Neural cell (in vitro differentiated cells): ENCODE data around the gene FOXK1. TPM values are rescaled to one million over a fixed set of nuclear protein-coding genes. Genes with fewer than 3 reads are reported as not detected.

Experiments
- H2AFZ ChIP-seq: fragments of 200-600, 300-800 bp; sonication (generic), shearing (Covaris generic); 2 replicates; pipeline ENCODE4 v1.6.0; 2014; ENCODE audit warnings: low read depth, mild to moderate bottlenecking, antibody characterized with exemption, low read length, moderate library complexity
- H3F3A ChIP-seq: fragments of 200-600 bp; shearing (Covaris generic); 2 replicates; pipeline ENCODE4 v1.6.1; 2016; ENCODE audit warnings: mild to moderate bottlenecking, moderate library complexity, mixed read lengths, antibody characterized with exemption, low read length; ENCODE audit not compliant: insufficient read depth, poor library complexity, severe bottlenecking
- H3K27ac ChIP-seq: fragments of 200-600, 300-800 bp; sonication (generic), shearing (Covaris generic); 2 replicates; pipeline ENCODE4 v1.5.1; 2014; ENCODE audit warnings: mild to moderate bottlenecking, low read length, moderate library complexity
- H3K27me3 ChIP-seq: fragments of 300-800, 200-600 bp; sonication (generic), shearing (Covaris generic); 2 replicates; pipeline ENCODE4 v1.6.0; 2014; ENCODE audit warnings: mild to moderate bottlenecking, low read depth, low read length, moderate library complexity; ENCODE audit not compliant: insufficient read depth
- H3K36me3 ChIP-seq: fragments of 300-800, 200-600 bp; sonication (generic), shearing (Covaris generic); 2 replicates; pipeline ENCODE4 v1.5.1; 2014; ENCODE audit warnings: mild to moderate bottlenecking, antibody characterized with exemption, low read length, moderate library complexity; ENCODE audit not compliant: insufficient read depth
- H3K4me2 ChIP-seq: fragments of 300-800, 200-600 bp; sonication (generic), shearing (Covaris generic); 2 replicates; pipeline ENCODE4 v1.6.0; 2014; ENCODE audit warnings: mild to moderate bottlenecking, low read length
- H3K4me3 ChIP-seq: fragments of 300-800, 200-600 bp; sonication (generic), shearing (Covaris generic); 2 replicates; pipeline ENCODE4 v1.5.1; 2014; ENCODE audit warnings: mild to moderate bottlenecking, low read length, moderate library complexity
- H3K79me2 ChIP-seq: fragments of 200-600 bp; shearing (Covaris generic); replicated peaks from 2 replicates; pipeline ENCODE4 v1.6.0; 2014; ENCODE audit warnings: mild to moderate bottlenecking, low read length, moderate library complexity; ENCODE audit not compliant: insufficient read depth
- H3K9ac ChIP-seq: fragments of 300-800, 200-600 bp; sonication (generic), shearing (Covaris generic); 2 replicates; pipeline ENCODE4 v1.6.1; 2016; ENCODE audit warnings: mild to moderate bottlenecking, low read length, mixed read lengths
- H3K9me2 ChIP-seq: fragments of 200-600 bp; shearing (Covaris generic); 2 replicates; pipeline ENCODE4 v1.6.1; 2016; ENCODE audit warnings: mild to moderate bottlenecking, low read length, mixed read lengths; ENCODE audit not compliant: insufficient read depth
- H3K9me3 ChIP-seq: fragments of 200-600, 300-800 bp; sonication (generic), shearing (Covaris generic); 2 replicates; pipeline ENCODE4 v1.6.1; 2016; ENCODE audit warnings: mild to moderate bottlenecking, mixed run types, low read length, moderate library complexity, mixed read lengths
- H4K20me1 ChIP-seq: fragments of 200-600 bp; shearing (Covaris generic); 2 replicates; pipeline ENCODE4 v1.6.1; 2016; ENCODE audit warnings: mild to moderate bottlenecking, mixed run types; ENCODE audit not compliant: insufficient read depth
- EP300 ChIP-seq: fragments of 450-650 bp; conservative IDR thresholded peaks from 2 replicates; pipeline ENCODE4 v1.6.1; 2014; ENCODE audit warnings: antibody characterized with exemption, mild to moderate bottlenecking, moderate library complexity; ENCODE audit not compliant: poor library complexity, severe bottlenecking
- EZH2 ChIP-seq: fragments of 200-600, 300-800 bp; shearing (Covaris generic), sonication (generic); IDR thresholded peaks from 2 replicates; pipeline ENCODE4 v1.6.1; 2014; ENCODE audit warnings: antibody characterized with exemption, low read length, borderline replicate concordance, mild to moderate bottlenecking; ENCODE audit not compliant: insufficient read depth, poor library complexity, severe bottlenecking
- MXI1 ChIP-seq: fragments of 450-650 bp; conservative IDR thresholded peaks from 2 replicates; pipeline ENCODE4 v1.6.1; 2014; ENCODE audit warnings: antibody characterized with exemption, mild to moderate bottlenecking; ENCODE audit not compliant: poor library complexity, severe bottlenecking
- POLR2AphosphoS5 ChIP-seq: IDR thresholded peaks from 2 replicates; pipeline ENCODE4 v1.6.1; 2012
- RAD21 ChIP-seq: fragments of 450-650 bp; conservative IDR thresholded peaks from 2 replicates; pipeline ENCODE4 v1.6.1; 2014; ENCODE audit warnings: antibody characterized with exemption, mild to moderate bottlenecking, moderate library complexity
- SMC3 ChIP-seq: fragments of 450-650 bp; conservative IDR thresholded peaks from 2 replicates; pipeline ENCODE4 v1.6.1; 2014; ENCODE audit warnings: antibody characterized with exemption, mild to moderate bottlenecking, moderate library complexity; ENCODE audit not compliant: poor library complexity
- TAF1 ChIP-seq: IDR thresholded peaks from 2 replicates; pipeline ENCODE4 v1.6.1; 2012; ENCODE audit warnings: low read depth
- polyA plus RNA-seq: library from polyadenylated mRNA; depleted of rRNA; stranded (reverse); fragments of >200 nt; gene quantifications from 2 replicates; pipeline ENCODE4 v1.2.3, GENCODE V29; 2014
- TF ChIP-seq, protein P1 (sequence below): IDR thresholded peaks from 2 replicates; pipeline ENCODE4 v1.6.1; 2012; ENCODE audit warnings: borderline replicate concordance
- TF ChIP-seq, protein P2 (sequence below): fragments of 450-650 bp; IDR thresholded peaks from 2 replicates; pipeline ENCODE4 v1.5.1; 2014; ENCODE audit warnings: antibody characterized with exemption, mild to moderate bottlenecking, moderate library complexity; ENCODE audit not compliant: poor library complexity, severe bottlenecking

FOXK1 gene
- polyA plus RNA-seq, 1 donor from 2014 or later = 7.4 TPM

DNA sequence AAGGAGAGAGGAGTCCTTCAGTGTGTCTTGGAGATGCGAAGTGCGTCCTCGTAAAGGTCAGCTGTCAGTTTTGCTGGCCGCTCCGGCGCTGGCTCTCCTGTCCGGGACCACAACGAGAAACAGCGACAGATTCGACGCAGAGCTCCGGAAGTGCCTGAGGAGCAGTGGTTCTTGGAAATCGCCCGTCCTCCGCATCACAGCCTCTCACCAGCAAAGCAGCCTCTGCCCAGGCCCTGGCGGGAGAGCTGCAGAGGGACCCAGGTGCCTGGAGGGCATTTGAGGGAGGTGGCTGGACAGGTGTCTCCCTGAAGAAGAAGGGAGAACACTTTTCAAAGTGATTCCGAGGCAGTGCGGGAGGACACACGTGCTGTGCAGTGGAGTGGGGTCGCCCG is 81.7 kb downstream of the FOXK1 start:
- TF ChIP-seq TAF1 (no peak), SMC3 (no peak), EP300 (no peak), EZH2 (no peak), MXI1 (no peak), POLR2AphosphoS5 (no peak), RAD21 (no peak)
- TF ChIP-seq, protein P1, sequence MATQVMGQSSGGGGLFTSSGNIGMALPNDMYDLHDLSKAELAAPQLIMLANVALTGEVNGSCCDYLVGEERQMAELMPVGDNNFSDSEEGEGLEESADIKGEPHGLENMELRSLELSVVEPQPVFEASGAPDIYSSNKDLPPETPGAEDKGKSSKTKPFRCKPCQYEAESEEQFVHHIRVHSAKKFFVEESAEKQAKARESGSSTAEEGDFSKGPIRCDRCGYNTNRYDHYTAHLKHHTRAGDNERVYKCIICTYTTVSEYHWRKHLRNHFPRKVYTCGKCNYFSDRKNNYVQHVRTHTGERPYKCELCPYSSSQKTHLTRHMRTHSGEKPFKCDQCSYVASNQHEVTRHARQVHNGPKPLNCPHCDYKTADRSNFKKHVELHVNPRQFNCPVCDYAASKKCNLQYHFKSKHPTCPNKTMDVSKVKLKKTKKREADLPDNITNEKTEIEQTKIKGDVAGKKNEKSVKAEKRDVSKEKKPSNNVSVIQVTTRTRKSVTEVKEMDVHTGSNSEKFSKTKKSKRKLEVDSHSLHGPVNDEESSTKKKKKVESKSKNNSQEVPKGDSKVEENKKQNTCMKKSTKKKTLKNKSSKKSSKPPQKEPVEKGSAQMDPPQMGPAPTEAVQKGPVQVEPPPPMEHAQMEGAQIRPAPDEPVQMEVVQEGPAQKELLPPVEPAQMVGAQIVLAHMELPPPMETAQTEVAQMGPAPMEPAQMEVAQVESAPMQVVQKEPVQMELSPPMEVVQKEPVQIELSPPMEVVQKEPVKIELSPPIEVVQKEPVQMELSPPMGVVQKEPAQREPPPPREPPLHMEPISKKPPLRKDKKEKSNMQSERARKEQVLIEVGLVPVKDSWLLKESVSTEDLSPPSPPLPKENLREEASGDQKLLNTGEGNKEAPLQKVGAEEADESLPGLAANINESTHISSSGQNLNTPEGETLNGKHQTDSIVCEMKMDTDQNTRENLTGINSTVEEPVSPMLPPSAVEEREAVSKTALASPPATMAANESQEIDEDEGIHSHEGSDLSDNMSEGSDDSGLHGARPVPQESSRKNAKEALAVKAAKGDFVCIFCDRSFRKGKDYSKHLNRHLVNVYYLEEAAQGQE = no peak
- TF ChIP-seq, protein P2, sequence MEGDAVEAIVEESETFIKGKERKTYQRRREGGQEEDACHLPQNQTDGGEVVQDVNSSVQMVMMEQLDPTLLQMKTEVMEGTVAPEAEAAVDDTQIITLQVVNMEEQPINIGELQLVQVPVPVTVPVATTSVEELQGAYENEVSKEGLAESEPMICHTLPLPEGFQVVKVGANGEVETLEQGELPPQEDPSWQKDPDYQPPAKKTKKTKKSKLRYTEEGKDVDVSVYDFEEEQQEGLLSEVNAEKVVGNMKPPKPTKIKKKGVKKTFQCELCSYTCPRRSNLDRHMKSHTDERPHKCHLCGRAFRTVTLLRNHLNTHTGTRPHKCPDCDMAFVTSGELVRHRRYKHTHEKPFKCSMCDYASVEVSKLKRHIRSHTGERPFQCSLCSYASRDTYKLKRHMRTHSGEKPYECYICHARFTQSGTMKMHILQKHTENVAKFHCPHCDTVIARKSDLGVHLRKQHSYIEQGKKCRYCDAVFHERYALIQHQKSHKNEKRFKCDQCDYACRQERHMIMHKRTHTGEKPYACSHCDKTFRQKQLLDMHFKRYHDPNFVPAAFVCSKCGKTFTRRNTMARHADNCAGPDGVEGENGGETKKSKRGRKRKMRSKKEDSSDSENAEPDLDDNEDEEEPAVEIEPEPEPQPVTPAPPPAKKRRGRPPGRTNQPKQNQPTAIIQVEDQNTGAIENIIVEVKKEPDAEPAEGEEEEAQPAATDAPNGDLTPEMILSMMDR = no peak
- Histone ChIP-seq H3K79me2 (no peaks in the 10 kb centered on the region), H3F3A (no peaks in the 10 kb centered on the region), H3K9me2 (no peaks in the 10 kb centered on the region), H3K4me2 (no peak overlapping the region), H2AFZ (no peak overlapping the region), H3K36me3 (no peaks in the 10 kb centered on the region), H3K9me3 (no peaks in the 10 kb centered on the region), H3K4me3 (no peak overlapping the region), H3K27me3 (no peaks in the 10 kb centered on the region), H3K9ac (no peak overlapping the region), H3K27ac (no peak overlapping the region), H4K20me1 (no peaks in the 10 kb centered on the region)

DNA sequence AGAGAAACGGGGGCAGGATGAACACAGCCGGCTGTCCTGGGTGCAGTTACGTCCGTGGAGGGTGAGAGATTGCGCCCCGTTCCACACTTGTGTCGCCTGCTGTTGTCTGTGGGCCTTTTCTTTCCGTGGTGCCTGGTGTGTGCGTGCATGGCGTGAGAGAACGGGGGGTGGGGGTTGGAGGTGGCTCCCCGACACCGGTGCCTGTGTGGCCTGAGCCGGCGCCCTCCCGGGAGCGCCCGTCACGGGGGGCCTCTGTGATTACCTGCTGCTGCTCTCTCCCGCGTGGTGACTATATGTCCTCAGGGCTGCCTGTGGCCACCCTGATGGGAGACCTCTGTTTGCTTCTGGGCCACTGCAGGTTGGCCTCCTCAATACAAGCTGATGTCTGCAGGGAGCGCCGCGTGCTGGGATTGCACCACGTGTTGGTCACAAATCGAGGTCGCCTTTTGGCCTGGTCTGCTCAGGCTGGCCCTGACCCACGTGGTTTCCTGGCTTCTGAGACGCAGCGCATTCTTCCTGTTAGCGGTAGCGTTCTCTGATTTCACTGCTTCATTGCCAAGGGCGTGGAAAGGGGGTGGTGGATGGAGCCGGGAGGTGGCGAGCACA is 82.4 kb downstream of the FOXK1 start:
- Histone ChIP-seq H3K4me2 (no peak overlapping the region), H3F3A (no peaks in the 10 kb centered on the region), H3K27me3 (no peaks in the 10 kb centered on the region), H2AFZ (no peak overlapping the region), H3K9ac (no peak overlapping the region), H3K9me2 (no peaks in the 10 kb centered on the region), H3K36me3 (no peaks in the 10 kb centered on the region), H4K20me1 (no peaks in the 10 kb centered on the region), H3K9me3 (no peaks in the 10 kb centered on the region), H3K4me3 (no peak overlapping the region), H3K27ac (no peak overlapping the region), H3K79me2 (no peaks in the 10 kb centered on the region)
- no peak for TF ChIP-seq POLR2AphosphoS5
- TF ChIP-seq, protein P2 = no peak
- no peak for TF ChIP-seq SMC3
- TF ChIP-seq EZH2 = no peak
- TF ChIP-seq EP300 = no peak
- no peak for TF ChIP-seq MXI1
- TF ChIP-seq RAD21 = no peak
- TF ChIP-seq TAF1 = no peak
- TF ChIP-seq, protein P1 = no peak
